ENCODE measurements around the gene GATAD1. TPM values are rescaled to one million over a fixed set of nuclear protein-coding genes. Genes with fewer than 3 reads are reported as not detected.
"Not testable (repeated sequence)": the region's sequence is repeated elsewhere in the genome, so short reads cannot be mapped to it uniquely, and the experiment has no call there.

The GATAD1 gene
- total RNA-seq, 1 donor from 2014 or later, result 11.8 TPM

GRCh38 chr7:92475261-92475770, 28.0 kb downstream of the GATAD1 start:
- DNase-seq (ENCODE audit: missing footprints); ATAC-seq: not testable (repeated sequence)

GRCh38 chr7:92475851-92476590, 28.7 kb downstream of the GATAD1 start:
- ATAC-seq; intact Hi-C loops (cut with DNase I); DNase-seq (ENCODE audit: missing footprints): not testable (repeated sequence)

More at GRCh38 chr7:92475261-92475770, 28.0 kb downstream of the GATAD1 start:
- intact Hi-C loops (cut with DNase I), result not testable (repeated sequence)

DNA sequence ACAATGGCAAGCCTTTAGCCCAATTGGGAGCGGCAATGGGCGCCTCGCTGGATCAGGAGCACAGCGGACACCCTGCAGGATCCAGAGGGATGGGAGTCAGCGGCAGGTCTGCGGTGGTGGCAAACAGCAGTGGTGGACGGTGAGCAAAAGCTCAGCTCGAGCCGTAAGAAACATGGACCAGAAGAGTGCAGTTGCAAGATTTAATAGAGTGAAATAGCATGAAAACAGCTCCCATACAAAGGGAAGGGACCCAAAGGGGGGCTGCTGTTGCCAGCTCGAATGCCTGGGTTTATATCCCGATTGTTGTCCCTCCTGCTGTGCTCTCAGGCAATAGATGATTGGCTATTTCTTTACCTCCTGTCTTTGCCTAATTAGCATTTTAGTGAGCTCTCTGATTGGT, 30.4 kb downstream of the GATAD1 start, which contains the start of gene ERVW-1:
ERVW-1 (minus strand) TSS at position 266 of the 400 bp plus-strand sequence. CDS start 7,565 bp downstream, outside the sequence.
- ATAC-seq; DNase-seq (ENCODE audit: missing footprints); intact Hi-C loops (cut with DNase I): not testable (repeated sequence)

- intact Hi-C loops (cut with DNase I), result no loop called here
- ATAC-seq, result no peak
- DNase-seq (ENCODE audit: missing footprints), result no peak
Observed at GRCh38 chr7:92478095-92478494, 30.8 kb downstream of the GATAD1 start.

GRCh38 chr7:92478711-92479110, 31.4 kb downstream of the GATAD1 start:
- intact Hi-C loops (cut with DNase I), result no loop called here
- DNase-seq (ENCODE audit: missing footprints) (no peak), ATAC-seq (no peak)

DNA sequence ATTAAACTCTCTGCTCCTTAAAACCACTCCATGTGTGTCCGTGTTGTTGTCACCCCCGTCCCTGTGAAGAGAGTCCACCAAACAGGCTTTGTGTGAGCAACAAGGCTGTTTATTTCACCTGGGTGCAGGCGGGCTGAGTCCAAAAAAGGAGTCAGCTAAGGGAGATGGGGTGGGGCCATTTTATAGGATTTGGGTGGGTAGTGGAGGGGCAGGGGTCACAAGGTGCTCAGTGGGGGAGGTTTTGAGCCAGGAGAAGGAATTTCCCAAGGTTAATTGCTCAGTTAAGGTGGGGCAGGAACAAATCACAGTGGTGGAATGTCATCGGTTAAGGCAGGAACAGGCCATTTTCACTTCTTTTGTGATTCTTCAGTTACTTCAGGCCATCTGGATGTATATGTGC, 31.9 kb downstream of the GATAD1 start:
- ATAC-seq; DNase-seq (ENCODE audit: missing footprints); intact Hi-C loops (cut with DNase I): not testable (repeated sequence)

DNA sequence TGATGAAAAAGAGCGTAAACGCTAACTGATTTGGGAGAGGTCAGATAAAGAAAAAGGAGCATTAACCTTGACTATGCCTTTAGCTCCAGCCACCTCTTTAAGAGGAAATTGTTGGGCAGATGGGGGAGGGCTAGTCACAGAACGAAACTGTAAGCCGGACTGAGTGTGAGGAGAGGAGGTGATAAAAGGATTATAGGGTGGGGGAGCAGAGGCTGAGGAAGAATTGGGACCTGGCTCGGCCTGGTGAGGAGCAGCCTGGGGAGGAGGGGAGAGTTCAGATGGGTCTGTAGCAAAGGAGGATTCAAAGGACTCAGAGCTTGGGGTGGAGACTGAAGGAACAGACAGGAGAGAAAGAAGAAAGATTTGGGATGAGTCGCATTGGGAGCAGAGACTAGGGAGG, 36.3 kb downstream of the GATAD1 start:
- ATAC-seq; intact Hi-C loops (cut with DNase I); DNase-seq (ENCODE audit: missing footprints): not testable (repeated sequence)

- intact Hi-C loops (cut with DNase I); ATAC-seq; DNase-seq (ENCODE audit: missing footprints): not testable (repeated sequence)
Observed at GRCh38 chr7:92484226-92484625, 36.9 kb downstream of the GATAD1 start.

DNA sequence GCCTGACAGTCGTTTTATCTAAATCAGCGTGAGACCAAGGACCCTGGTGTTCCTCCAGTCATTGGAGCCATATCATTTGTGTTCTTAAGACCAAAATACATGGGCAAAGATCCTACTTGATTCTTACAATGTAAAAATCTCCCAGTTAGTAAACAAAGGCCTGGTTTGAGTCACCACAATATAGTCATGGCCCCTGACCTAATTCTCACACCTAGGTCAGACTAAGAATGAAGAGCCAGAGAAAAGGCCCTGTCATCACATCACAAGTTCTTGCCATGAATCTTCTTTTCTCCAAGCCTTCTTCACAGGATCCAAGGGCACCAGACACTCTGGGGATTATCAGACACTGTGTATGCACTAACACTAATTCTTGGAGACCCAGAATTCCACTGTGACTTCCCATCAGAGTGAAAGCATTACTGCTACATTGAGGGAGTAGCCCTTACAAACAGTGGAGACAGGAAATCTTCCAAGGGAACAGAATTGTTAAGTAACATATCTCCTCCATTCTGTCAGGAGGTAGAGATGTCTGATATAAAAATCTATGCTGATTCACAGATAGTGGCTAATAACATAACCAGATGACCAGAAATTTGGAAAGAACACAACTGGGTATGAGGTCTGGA, 38.1 kb downstream of the GATAD1 start:
- DNase-seq (ENCODE audit: missing footprints), result no peak
- ATAC-seq, result no peak
- intact Hi-C loops (cut with DNase I), result no loop called here

GRCh38 chr7:92485974-92486373, 38.7 kb downstream of the GATAD1 start:
- DNase-seq (ENCODE audit: missing footprints) (no peak), ATAC-seq (no peak)
- intact Hi-C loops (cut with DNase I), result no loop called here

DNA sequence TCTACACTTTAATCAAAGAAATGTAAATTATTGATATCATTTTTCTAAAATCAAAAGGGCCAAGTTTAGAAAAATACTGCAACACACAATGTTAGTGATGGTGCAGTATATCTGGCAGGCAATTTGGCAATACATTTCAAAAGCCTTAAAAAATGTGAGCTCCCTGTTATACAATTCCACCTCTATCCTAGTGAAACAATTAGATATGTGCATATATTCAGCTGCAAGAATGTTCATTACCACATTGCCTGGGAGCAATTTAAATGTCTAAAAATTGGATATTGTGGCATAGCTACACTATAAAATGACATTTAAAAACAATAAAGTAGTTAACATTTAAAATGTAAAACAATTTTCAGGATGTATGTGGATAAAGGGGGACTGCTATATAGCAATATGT, 40.5 kb downstream of the GATAD1 start:
- ATAC-seq, result no peak
- intact Hi-C loops (cut with DNase I), result no loop called here
- DNase-seq (ENCODE audit: missing footprints), result no peak

DNA sequence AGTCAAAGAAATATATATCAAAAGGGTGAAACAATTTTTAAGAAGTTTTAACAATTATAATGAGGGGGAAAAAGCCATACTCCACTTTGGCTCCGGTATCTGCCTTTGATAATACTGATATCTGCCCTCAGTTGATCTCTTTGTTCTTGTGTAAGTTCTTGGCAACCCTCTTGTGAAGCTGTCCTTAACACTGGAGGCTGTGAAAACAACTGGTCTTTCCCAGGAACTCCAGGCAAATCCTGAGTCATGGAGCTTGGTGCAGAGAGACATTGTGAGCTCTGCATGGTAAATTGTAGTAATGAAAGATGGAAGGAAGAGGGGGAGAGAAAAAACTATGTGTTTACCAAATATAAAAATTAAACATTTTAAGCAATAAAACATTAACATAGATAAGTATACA, 42.4 kb downstream of the GATAD1 start:
- peak; percentile 72 for ATAC-seq
- DNase-seq (ENCODE audit: missing footprints), result no peak
- intact Hi-C loops (cut with DNase I), result no loop called here

DNA sequence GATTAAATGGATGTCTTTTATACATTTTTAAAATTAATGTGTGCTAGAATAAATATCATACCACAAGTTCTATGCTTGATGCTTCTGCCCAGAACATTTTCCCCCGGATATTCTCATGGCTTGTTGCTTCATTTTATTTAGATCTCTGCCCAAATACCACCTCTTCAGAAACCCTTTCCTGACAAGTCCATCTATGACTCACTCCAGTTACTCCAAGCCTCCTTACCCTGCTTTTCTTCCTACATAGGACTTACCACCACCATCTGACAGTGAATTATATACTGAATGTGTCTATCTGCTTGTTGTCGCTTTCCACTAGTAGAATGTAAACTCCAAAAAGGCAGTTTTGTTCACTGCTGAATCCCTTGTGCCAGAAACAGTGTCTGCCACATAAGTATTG, 49.6 kb downstream of the GATAD1 start:
- no peak for ATAC-seq
- DNase-seq (ENCODE audit: missing footprints), result no peak

DNA sequence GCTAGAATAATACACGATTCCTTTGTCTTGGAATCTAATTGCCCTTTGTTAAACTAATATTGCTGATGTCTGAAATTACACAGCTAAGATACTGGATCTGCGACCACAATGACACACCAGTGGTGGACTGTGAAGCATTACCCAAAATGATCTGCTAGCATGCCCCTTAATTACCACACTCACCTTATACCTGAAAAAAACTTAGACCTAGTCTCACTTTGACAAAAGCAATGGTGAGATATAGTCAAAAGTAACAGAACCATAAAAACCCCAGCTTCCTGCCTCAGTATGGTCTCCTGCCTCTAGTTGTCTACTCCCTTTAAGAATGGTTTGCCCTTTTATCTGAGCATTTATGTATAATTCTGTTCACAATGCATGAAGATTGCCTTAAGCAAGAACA, 51.3 kb downstream of the GATAD1 start:
- ATAC-seq (no peak), DNase-seq (ENCODE audit: missing footprints) (no peak)
- intact Hi-C loops (cut with DNase I), result no loop called here

More for the DNA sequence above, 49.6 kb downstream of the GATAD1 start:
- intact Hi-C loops (cut with DNase I), result no loop called here

GRCh38 chr7:92503767-92504166, 56.5 kb downstream of the GATAD1 start:
- DNase-seq (ENCODE audit: missing footprints), result no peak
- ATAC-seq, result no peak
- intact Hi-C loops (cut with DNase I), result no loop called here

- ATAC-seq (no peak), DNase-seq (ENCODE audit: missing footprints) (no peak)
- intact Hi-C loops (cut with DNase I), result no loop called here
Observed at GRCh38 chr7:92504563-92504962, 57.3 kb downstream of the GATAD1 start.

- ATAC-seq, result no peak
- intact Hi-C loops (cut with DNase I), result no loop called here
- DNase-seq (ENCODE audit: missing footprints), result no peak
Observed at GRCh38 chr7:92506363-92506762, 59.1 kb downstream of the GATAD1 start.

GRCh38 chr7:92508946-92509345, 61.7 kb downstream of the GATAD1 start:
- no peak for ATAC-seq
- intact Hi-C loops (cut with DNase I), result no loop called here
- no peak for DNase-seq (ENCODE audit: missing footprints)
